ENCODE results near the gene WDR73.

WDR73 gene

DNA sequence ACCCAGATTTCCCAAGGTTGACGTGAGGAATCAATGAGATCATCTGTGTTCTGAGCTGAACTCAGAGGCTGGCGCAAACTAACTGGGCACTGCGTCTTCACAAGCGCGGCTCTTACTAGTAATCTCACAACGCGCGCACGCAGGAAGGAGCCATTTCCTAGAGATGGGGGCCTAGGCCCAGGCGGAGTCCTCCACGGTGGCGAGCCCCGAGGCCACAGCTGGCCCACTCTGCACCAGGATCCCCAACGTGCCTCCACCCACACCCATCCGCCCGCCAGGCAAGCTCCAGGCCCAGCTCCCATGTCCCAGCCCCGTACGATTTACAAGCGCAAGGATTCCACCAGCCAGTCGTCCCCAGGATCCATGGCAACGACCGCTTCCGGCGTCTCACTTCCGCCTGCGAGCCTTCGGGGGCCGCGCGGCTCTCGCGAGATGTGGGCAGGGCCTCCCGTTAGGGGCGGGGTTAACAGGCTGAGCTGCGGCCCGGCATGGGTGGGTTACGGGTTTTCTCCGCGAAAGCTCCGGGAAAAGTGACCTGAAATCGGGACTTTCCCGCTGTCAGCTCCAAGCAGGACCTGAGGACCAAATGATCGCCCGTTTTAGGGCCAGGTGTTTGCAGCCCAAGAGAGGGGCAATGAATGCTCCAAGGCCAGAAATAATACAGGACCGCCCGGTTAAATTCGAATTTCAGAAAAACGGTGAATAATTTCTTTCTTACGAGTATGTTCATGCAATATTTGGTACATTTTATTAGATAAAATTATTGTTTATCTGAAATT is at the start of gene WDR73:
WDR73 (minus strand) TSS at position 374 of the 779 bp plus-strand sequence; CDS start at position 365, 9 bp downstream.
- peak within 1 kb of the TSS; percentile 95 for H3K4me3 ChIP-seq (ENCODE audit: low read depth, low read length)
- peak; percentile 75 for DNase-seq (ENCODE audit: low read depth)
- TF ChIP-seq, protein P1, sequence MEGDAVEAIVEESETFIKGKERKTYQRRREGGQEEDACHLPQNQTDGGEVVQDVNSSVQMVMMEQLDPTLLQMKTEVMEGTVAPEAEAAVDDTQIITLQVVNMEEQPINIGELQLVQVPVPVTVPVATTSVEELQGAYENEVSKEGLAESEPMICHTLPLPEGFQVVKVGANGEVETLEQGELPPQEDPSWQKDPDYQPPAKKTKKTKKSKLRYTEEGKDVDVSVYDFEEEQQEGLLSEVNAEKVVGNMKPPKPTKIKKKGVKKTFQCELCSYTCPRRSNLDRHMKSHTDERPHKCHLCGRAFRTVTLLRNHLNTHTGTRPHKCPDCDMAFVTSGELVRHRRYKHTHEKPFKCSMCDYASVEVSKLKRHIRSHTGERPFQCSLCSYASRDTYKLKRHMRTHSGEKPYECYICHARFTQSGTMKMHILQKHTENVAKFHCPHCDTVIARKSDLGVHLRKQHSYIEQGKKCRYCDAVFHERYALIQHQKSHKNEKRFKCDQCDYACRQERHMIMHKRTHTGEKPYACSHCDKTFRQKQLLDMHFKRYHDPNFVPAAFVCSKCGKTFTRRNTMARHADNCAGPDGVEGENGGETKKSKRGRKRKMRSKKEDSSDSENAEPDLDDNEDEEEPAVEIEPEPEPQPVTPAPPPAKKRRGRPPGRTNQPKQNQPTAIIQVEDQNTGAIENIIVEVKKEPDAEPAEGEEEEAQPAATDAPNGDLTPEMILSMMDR (IDR thresholded peaks at IDR 0.05; ENCODE audit: low read depth, low read length, missing control alignments): no peak

DNA sequence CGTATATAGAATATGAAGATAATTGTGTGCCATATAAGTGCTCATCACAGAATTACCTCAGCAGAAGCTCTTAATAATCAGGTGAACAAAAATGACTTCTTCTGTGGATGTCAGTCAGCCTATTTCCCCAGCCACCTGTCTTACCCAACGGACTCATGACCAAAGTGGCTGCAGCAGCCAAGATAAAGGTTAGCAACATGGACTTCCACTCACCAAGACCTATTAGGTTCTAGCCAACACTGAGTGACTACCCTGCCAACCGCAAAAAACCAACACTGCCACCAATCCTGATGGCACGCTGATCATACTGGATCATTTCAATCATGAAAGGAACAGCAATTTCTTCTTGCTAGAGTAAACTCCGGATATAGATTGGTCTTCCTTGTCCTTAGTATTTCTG is 49.7 kb upstream of the WDR73 start:
- TF ChIP-seq, protein P1 (IDR thresholded peaks at IDR 0.05; ENCODE audit: low read depth, low read length, missing control alignments): no peak
- H3K4me3 ChIP-seq (ENCODE audit: low read depth, low read length): no peak overlapping the region
- DNase-seq (ENCODE audit: low read depth): no peak

DNA sequence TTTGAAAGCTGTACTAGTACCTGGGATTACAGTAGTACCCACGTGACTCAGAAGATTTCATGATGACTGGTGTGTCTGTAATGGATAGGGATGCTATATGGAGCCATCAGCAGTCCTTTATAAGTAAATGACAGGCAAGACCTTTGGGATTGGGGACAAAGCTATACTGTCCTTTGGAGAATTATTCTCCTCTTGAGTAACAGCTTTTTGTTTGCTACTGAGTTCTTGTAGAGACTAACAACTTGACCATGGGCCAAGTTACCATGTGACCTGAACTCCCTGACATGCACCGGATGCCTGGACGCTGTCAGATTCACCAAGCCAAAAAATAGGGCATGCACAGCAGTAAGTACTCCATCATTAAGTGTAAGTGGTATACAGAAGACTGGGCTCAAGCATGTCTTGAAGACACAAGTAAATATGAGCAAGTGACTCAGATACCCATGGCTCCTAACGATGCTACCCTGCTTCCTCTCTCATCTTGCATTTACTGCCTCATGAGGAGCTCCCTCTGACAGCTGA is 48.9 kb upstream of the WDR73 start:
- no peak overlapping the region for H3K4me3 ChIP-seq (ENCODE audit: low read depth, low read length)
- DNase-seq (ENCODE audit: low read depth): no peak
- TF ChIP-seq, protein P1 (IDR thresholded peaks at IDR 0.05; ENCODE audit: low read depth, low read length, missing control alignments): no peak

DNA sequence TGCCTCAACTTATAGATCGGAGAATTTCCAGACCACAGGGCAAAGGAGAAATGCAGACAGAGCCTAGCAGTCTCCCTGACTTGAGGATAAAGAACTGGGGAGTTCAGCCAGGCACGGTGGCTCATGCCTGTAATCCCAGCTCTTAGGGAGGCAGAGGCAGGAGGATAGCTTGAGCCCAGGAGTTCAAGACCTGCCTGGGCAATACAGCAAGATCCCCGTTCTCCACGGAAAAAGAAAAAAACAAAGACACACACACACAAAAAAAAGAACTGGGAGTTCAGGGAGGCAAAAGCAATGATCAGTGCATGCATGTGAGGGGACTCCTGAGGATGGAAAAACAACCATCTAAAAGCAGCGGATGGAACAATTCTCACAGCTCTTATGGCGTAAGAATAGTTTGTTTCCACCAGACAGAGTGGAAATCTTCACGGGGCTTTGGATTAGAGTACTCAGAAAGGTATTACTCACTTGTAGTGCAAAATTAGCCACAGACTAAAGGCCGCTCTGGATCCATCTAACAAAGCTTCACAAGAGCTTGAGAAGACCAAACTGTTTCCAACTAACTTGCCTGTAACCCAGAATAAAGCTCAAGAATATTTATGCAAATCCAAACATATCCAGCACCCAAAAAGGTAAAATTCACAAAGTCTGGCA is 45.6 kb upstream of the WDR73 start:
- TF ChIP-seq, protein P1 (IDR thresholded peaks at IDR 0.05; ENCODE audit: low read depth, low read length, missing control alignments): no peak
- DNase-seq (ENCODE audit: low read depth): no peak
- no peak overlapping the region for H3K4me3 ChIP-seq (ENCODE audit: low read depth, low read length)

DNA sequence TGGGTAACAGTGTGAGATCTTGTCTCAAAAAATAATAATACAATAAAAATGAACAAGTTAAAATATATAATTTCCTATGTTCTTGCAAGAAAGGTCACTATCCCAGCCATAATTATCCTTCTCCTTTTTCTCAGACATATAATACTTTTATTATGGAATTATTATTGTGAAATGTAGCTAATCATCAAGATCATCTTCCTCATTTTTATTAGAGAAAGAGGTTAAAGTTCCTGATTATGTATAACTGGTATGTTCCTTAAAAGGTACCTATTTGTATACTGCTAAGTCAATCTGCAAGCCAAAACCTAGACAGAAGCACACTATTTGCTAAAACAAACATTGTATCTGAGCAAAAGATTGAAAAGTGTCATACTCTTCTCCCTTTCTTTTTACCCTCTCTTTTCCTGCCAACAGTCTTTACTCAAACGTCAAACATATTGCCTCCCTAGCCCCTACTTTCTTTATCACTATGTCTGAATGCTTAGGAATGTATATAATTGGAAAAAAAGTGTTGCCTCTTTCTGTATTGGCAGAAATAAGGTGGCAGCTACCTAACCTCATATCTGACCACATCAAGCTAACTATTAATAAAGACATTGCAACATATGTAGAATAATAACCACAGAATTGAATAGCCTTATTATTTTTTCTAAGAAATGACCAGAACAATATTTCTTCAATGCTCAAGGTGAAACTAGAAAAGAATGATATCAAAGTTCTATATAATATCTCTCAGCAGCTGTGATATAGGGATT is 43.3 kb upstream of the WDR73 start:
- TF ChIP-seq, protein P1 (IDR thresholded peaks at IDR 0.05; ENCODE audit: low read depth, low read length, missing control alignments): no peak
- DNase-seq (ENCODE audit: low read depth): no peak
- H3K4me3 ChIP-seq (ENCODE audit: low read depth, low read length): no peak overlapping the region

DNA sequence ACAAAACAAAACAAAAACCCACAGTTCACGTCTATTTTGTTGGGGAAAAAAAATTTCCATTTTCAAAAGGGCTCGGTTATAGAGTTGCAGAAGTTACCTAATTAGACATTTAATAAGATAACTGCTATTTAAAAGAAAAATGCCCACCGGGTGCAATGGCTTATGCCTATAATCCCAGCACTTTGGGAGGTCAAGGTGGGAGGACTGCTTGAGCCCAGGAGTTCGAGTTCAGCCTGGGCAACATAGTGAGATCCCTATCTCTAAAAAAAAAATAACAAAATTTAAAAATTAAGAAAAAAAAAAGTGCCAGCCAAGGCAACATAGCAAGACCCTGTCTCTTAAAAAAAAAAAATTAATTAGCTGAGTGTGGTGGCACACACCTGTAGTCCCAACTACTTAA is 42.7 kb upstream of the WDR73 start:
- TF ChIP-seq, protein P1 (IDR thresholded peaks at IDR 0.05; ENCODE audit: low read depth, low read length, missing control alignments): no peak
- no peak overlapping the region for H3K4me3 ChIP-seq (ENCODE audit: low read depth, low read length)
- DNase-seq (ENCODE audit: low read depth): no peak
